Thoracic aorta (tissue), 2 donors: ENCODE measurements around the gene ANTXR1. TPM values are rescaled to one million over a fixed set of nuclear protein-coding genes. Genes with fewer than 3 reads are reported as not detected.
A peak's percentile ranks its signal among the peaks of the same experiment; 100 is the strongest.

Source experiments
- ATAC-seq: fragments of 150-250 bp; one replicate; pipeline ENCODE4 v1.8.0; 2017; ENCODE audit warnings: low read depth; ENCODE audit not compliant: insufficient number of reproducible peaks, low FRiP score
- DNase-seq: peaks from one replicate; pipeline ENCODE4 v3.0.0-alpha.2; 2020; ENCODE audit warnings: low spot score
- H3K27ac ChIP-seq, 2 donors: fragments of 200-600 bp; sonication (generic); 1 replicate in 1 of 2; 2 replicates in 1 of 2; pipeline ENCODE4 v1.5.1; 2016; ENCODE audit warnings: mild to moderate bottlenecking in 2 of 2, moderate library complexity in 2 of 2
- H3K27me3 ChIP-seq: fragments of 200-600 bp; sonication (generic); replicated peaks from 2 replicates; pipeline ENCODE4 v1.6.0; 2016; ENCODE audit warnings: mild to moderate bottlenecking; ENCODE audit not compliant: insufficient read depth
- H3K36me3 ChIP-seq: fragments of 200-600 bp; sonication (generic); one replicate; pipeline ENCODE4 v1.5.1; 2016
- H3K4me1 ChIP-seq, 2 donors: fragments of 200-600 bp; sonication (generic); 1 replicate in 1 of 2; 2 replicates in 1 of 2; pipeline versions ENCODE4 v1.5.1 to v1.6.0; 2016; ENCODE audit warnings: low read depth in 2 of 2, mild to moderate bottlenecking in 1 of 2; ENCODE audit not compliant: control insufficient read depth in 1 of 2
- H3K4me3 ChIP-seq: fragments of 200-600 bp; sonication (generic); 2 replicates; pipeline ENCODE4 v1.5.1; 2016; ENCODE audit warnings: mild to moderate bottlenecking
- H3K9me3 ChIP-seq: fragments of 200-600 bp; sonication (generic); 2 replicates; pipeline ENCODE4 v1.5.1; 2016
- CTCF ChIP-seq: fragments of 200-600 bp; sonication (generic); IDR thresholded peaks from one replicate; pipeline ENCODE4 v1.5.1; 2019; ENCODE audit warnings: antibody characterized with exemption
- total RNA-seq, 2 donors: library from RNA; depleted of rRNA; stranded (reverse); fragments of >200 nt; gene quantifications; one replicate each; pipeline versions ENCODE4 v1.1.0 to v1.2.3, GENCODE V29; 2016

The ANTXR1 gene
- total RNA-seq, 2 donors from 2014 or later = 253 to 313 TPM

GRCh38 chr2:69205076-69205475 lies 192.1 kb downstream of the ANTXR1 start:
- no peak overlapping the region for H3K27ac ChIP-seq
- no peak for TF ChIP-seq CTCF
- H3K36me3 ChIP-seq = no peaks in the 10 kb centered on the region
- no peak overlapping the region for H3K4me3 ChIP-seq
- DNase-seq (no peak), ATAC-seq (no peak)
- no peaks in the 10 kb centered on the region for H3K9me3 ChIP-seq
- H3K27me3 ChIP-seq = no peaks in the 10 kb centered on the region
- peaks cover 10 to 27% of the 10 kb centered on the region in 2 donors for H3K4me1 ChIP-seq

GRCh38 chr2:69205491-69205890 lies 192.5 kb downstream of the ANTXR1 start:
- Histone ChIP-seq H3K27ac (no peak overlapping the region), H3K4me1 (peaks cover 6 to 26% of the 10 kb centered on the region in 2 donors), H3K27me3 (no peaks in the 10 kb centered on the region), H3K4me3 (no peak overlapping the region), H3K9me3 (no peaks in the 10 kb centered on the region), H3K36me3 (no peaks in the 10 kb centered on the region)
- DNase-seq = no peak
- TF ChIP-seq CTCF = no peak
- ATAC-seq = no peak

GRCh38 chr2:69208023-69208595 lies 195.1 kb downstream of the ANTXR1 start:
- peaks cover 1 to 27% of the 10 kb centered on the region in 2 donors for H3K4me1 ChIP-seq
- H3K36me3 ChIP-seq = no peaks in the 10 kb centered on the region
- no peak overlapping the region for H3K27ac ChIP-seq
- no peaks in the 10 kb centered on the region for H3K27me3 ChIP-seq
- no peaks in the 10 kb centered on the region for H3K9me3 ChIP-seq
- no peak for ATAC-seq
- DNase-seq = no peak
- no peak overlapping the region for H3K4me3 ChIP-seq
- peak; percentile 22 for TF ChIP-seq CTCF

GRCh38 chr2:69209482-69209881 lies 196.5 kb downstream of the ANTXR1 start:
- H3K36me3 ChIP-seq = no peaks in the 10 kb centered on the region
- no peak for DNase-seq
- ATAC-seq = no peak
- TF ChIP-seq CTCF = no peak
- no peaks in the 10 kb centered on the region for H3K9me3 ChIP-seq
- H3K4me1 ChIP-seq = peaks cover 15 to 41% of the 10 kb centered on the region in 2 donors
- H3K4me3 ChIP-seq = no peak overlapping the region
- H3K27ac ChIP-seq = no peak overlapping the region
- H3K27me3 ChIP-seq = no peaks in the 10 kb centered on the region

- Histone ChIP-seq H3K27me3 (no peaks in the 10 kb centered on the region), H3K4me3 (no peak overlapping the region), H3K27ac (no peak overlapping the region), H3K9me3 (no peaks in the 10 kb centered on the region), H3K4me1 (peaks cover 20 to 50% of the 10 kb centered on the region in 2 donors), H3K36me3 (no peaks in the 10 kb centered on the region)
- DNase-seq = no peak
- ATAC-seq = no peak
- no peak for TF ChIP-seq CTCF
Observed at GRCh38 chr2:69210385-69210784, 197.4 kb downstream of the ANTXR1 start.
